ENCODE results near the gene ZNF683. TPM values are rescaled to one million over a fixed set of nuclear protein-coding genes. Genes with fewer than 3 reads are reported as not detected.

Gene ZNF683
- polyA plus RNA-seq, 1 experiment = not detected

GRCh38 chr1:26356106-26356505, 16.4 kb downstream of the ZNF683 start:
- no peak for TF ChIP-seq CTCF (IDR thresholded peaks at IDR 0.05; ENCODE audit: low read depth, low read length)
- no peak overlapping the region for H3K27ac ChIP-seq (ENCODE audit: low read depth, low read length)
- H3K4me3 ChIP-seq (ENCODE audit: low read depth, low read length) = no peak overlapping the region
- peaks cover 47% of the 10 kb centered on the region for H3K27me3 ChIP-seq (ENCODE audit: control insufficient read depth, insufficient read depth, low read length)
- CTCF ChIA-PET = no interaction called here
- no peak for DNase-seq (ENCODE audit: low read depth, low spot score)
- peaks cover 7% of the 10 kb centered on the region; the same call in 1 of the 2 replicates for H3K9me3 ChIP-seq (ENCODE audit: control insufficient read depth, insufficient read depth, low read length)
- POLR2A ChIA-PET = no interaction called here

- no peak for TF ChIP-seq CTCF (IDR thresholded peaks at IDR 0.05; ENCODE audit: low read depth, low read length)
- H3K9me3 ChIP-seq (ENCODE audit: control insufficient read depth, insufficient read depth, low read length) = peaks cover 2% of the 10 kb centered on the region; the same call in 1 of the 2 replicates
- DNase-seq (ENCODE audit: low read depth, low spot score) = no peak
- CTCF ChIA-PET = interaction anchor here (2.2 kb wide), 1 partner anchor 9 kb away, joined by 6 read pairs; no protein-coding TSS in a partner anchor
- H3K27ac ChIP-seq (ENCODE audit: low read depth, low read length) = no peak overlapping the region
- POLR2A ChIA-PET = no interaction called here
- no peak overlapping the region for H3K4me3 ChIP-seq (ENCODE audit: low read depth, low read length)
- H3K27me3 ChIP-seq (ENCODE audit: control insufficient read depth, insufficient read depth, low read length) = peaks cover 36% of the 10 kb centered on the region
These were observed 17.6 kb downstream of the ZNF683 start for GRCh38 chr1:26354972-26355371.

- CTCF ChIA-PET = interaction anchor here (0.5 to 2.2 kb wide), 3 partner anchors 10 to 56 kb away, joined by 4 to 6 read pairs (median 5); no protein-coding TSS in a partner anchor
- TF ChIP-seq CTCF (IDR thresholded peaks at IDR 0.05; ENCODE audit: low read depth, low read length) = no peak
These were observed 18.4 kb downstream of the ZNF683 start, which contains the start of gene CRYBG2 for GRCh38 chr1:26353976-26354820. Gene CRYBG2 (minus strand): TSS chr1:26354130. CDS start chr1:26346657, 7,473 bp downstream.

GRCh38 chr1:26353210-26353859, 19.2 kb downstream of the ZNF683 start:
- no peak for TF ChIP-seq CTCF (IDR thresholded peaks at IDR 0.05; ENCODE audit: low read depth, low read length)
- DNase-seq (ENCODE audit: low read depth, low spot score) = no peak
- peaks cover 22% of the 10 kb centered on the region for H3K27me3 ChIP-seq (ENCODE audit: control insufficient read depth, insufficient read depth, low read length)
- ChIA-PET CTCF (interaction anchor here (1.7 to 2.2 kb wide), 2 partner anchors 11 to 31 kb away, joined by 5 to 6 read pairs; no protein-coding TSS in a partner anchor), POLR2A (no interaction called here)
- H3K9me3 ChIP-seq (ENCODE audit: control insufficient read depth, insufficient read depth, low read length) = no peaks in the 10 kb centered on the region
- no peak overlapping the region for H3K27ac ChIP-seq (ENCODE audit: low read depth, low read length)
- no peak overlapping the region for H3K4me3 ChIP-seq (ENCODE audit: low read depth, low read length)

More at GRCh38 chr1:26353976-26354820, 18.4 kb downstream of the ZNF683 start, which contains the start of gene CRYBG2:
- POLR2A ChIA-PET = no interaction called here
- no peak within 1 kb of the TSS for H3K4me3 ChIP-seq (ENCODE audit: low read depth, low read length)
- H3K27ac ChIP-seq (ENCODE audit: low read depth, low read length) = no peak within 1 kb of the TSS
- H3K27me3 ChIP-seq (ENCODE audit: control insufficient read depth, insufficient read depth, low read length) = peaks cover 29% of the 10 kb centered on the region
- DNase-seq (ENCODE audit: low read depth, low spot score) = no peak
- no peaks in the 10 kb centered on the region for H3K9me3 ChIP-seq (ENCODE audit: control insufficient read depth, insufficient read depth, low read length)

- Histone ChIP-seq H3K27me3 (ENCODE audit: control insufficient read depth, insufficient read depth, low read length) (peaks cover 22% of the 10 kb centered on the region), H3K9me3 (ENCODE audit: control insufficient read depth, insufficient read depth, low read length) (no peaks in the 10 kb centered on the region), H3K4me3 (ENCODE audit: low read depth, low read length) (no peak overlapping the region), H3K27ac (ENCODE audit: low read depth, low read length) (no peak overlapping the region)
- CTCF ChIA-PET = no interaction called here
- POLR2A ChIA-PET = no interaction called here
- DNase-seq (ENCODE audit: low read depth, low spot score) = no peak
- TF ChIP-seq CTCF (IDR thresholded peaks at IDR 0.05; ENCODE audit: low read depth, low read length) = no peak
These were observed 20.2 kb downstream of the ZNF683 start for GRCh38 chr1:26352338-26352679.
